Subcutaneous adipose tissue (tissue), 4 donors: Measurements from ENCODE around the gene KCNK16. TPM values are rescaled to one million over a fixed set of nuclear protein-coding genes. Genes with fewer than 3 reads are reported as not detected.

ENCODE experiments used
- total RNA-seq, 4 donors: library from RNA; depleted of rRNA; stranded (reverse); fragments of >200 nt; gene quantifications; one replicate each; pipeline ENCODE4 v1.1.0, GENCODE V29; 2016
- TF ChIP-seq, protein P1 (sequence below): fragments of 450-650 bp; IDR thresholded peaks from one replicate; pipeline ENCODE4 v1.5.1; 2016; ENCODE audit warnings: low read depth, mild to moderate bottlenecking, control low read depth, antibody characterized with exemption, moderate library complexity

The KCNK16 gene
- total RNA-seq, 4 donors from 2014 or later: not detected

DNA sequence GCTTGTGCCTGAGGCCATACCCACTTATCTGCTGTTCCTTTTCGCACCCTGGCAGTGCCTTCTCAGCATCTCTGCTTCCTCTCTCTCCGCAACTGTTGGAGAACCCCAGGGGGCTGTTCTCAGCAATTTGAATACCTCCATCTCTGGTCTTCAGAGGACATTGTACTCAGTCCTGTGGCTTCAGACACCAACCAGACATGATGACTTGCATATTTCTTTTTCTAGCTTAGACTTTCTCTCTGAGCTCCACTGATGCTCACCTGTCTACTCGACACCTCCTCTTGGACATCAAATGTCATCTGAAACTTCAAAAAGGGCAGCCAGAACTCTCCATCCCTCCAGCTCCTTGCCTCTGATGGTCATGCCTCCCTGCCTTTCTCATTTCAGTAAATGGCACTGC lies 18.9 kb upstream of the KCNK16 start:
- TF ChIP-seq, protein P1, sequence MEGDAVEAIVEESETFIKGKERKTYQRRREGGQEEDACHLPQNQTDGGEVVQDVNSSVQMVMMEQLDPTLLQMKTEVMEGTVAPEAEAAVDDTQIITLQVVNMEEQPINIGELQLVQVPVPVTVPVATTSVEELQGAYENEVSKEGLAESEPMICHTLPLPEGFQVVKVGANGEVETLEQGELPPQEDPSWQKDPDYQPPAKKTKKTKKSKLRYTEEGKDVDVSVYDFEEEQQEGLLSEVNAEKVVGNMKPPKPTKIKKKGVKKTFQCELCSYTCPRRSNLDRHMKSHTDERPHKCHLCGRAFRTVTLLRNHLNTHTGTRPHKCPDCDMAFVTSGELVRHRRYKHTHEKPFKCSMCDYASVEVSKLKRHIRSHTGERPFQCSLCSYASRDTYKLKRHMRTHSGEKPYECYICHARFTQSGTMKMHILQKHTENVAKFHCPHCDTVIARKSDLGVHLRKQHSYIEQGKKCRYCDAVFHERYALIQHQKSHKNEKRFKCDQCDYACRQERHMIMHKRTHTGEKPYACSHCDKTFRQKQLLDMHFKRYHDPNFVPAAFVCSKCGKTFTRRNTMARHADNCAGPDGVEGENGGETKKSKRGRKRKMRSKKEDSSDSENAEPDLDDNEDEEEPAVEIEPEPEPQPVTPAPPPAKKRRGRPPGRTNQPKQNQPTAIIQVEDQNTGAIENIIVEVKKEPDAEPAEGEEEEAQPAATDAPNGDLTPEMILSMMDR: no peak

DNA sequence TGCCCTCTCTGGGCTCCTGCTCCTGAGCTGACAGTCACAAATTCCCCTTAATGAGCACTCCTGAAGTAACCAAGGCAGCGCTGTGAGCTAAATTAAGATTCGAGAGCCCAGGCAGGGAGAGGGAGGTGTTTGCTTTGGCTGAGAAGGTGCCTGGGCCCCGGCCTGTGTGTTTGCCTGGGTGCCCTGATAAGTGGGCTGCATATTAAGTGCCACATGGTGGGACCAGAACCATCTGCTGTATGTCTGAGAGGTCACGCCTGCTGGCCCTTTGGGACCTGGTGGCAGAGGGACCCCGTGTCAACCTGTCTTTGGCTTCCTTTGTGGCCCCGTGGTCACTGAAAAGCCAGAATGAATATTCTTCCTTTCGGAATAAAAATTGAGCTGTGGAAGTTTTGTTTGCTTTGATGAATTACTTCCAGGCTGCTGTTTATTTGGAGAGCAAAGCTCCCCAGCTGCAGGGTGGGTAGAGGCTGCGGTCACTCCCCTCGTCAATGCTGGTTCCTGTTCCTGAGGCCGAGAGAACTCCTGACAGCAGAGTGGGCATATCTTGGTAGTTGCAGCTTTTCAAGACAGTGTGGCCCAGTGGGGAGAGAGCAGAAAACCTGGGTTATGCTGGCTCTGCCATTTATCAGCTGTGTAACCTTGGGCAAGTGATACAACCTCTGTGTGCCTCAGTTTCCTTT lies 17.5 kb upstream of the KCNK16 start:
- TF ChIP-seq, protein P1: no peak

DNA sequence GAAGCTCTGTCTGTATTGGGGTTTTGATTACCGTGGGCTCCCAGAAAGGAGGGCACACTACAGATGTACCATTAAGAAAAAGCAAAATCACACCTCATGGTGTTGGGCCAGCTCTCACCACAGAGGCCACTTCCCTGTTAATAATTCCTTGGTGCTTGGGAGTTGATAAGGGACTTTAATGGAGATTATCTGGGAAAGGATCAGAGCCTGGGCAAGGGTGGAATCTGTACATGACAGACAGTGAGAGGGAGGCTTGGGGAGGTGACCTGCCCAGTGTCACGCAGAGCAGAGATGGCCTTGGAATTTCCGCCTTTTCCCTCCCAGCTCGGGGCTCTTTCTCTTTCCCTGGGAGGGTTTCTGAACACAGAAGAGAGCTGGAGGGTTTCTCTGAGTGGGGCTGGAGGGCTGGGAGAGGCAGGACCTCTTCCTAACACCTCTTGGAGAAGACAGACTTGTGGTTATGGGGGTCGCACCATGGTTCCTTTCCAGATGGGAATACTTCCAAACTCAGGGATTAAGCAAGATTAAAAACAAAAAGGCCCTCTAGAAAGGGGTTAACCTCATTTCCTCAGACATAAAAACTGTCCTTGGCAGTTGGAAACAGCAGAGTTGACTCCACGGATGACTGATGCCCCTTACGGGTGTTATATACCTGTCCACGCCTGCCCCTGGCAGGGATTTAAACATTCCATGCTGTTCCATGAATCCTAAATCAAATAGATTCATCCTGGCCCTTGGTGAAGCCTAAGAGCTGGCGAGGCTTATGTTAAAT lies 16.8 kb upstream of the KCNK16 start:
- TF ChIP-seq, protein P1: no peak

DNA sequence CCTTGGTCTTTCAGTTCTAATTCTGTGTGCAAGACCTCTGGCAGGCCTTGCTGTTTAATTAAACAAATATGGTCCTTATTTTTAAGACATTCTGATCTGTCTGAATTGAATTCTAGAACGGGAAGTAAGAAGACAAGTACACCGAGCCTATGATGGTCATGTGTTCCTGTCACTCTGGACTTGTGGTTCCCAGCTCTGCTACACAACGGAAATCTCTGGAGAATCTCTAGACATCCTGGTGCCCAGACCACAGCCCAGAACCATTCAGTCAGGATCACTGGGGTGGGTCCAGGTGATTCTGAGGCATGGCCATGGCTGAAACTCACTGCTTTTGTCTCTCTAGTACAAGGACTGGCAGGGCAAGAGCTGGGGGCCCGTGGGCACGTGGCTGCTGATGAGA lies 15.9 kb upstream of the KCNK16 start:
- TF ChIP-seq, protein P1: no peak

DNA sequence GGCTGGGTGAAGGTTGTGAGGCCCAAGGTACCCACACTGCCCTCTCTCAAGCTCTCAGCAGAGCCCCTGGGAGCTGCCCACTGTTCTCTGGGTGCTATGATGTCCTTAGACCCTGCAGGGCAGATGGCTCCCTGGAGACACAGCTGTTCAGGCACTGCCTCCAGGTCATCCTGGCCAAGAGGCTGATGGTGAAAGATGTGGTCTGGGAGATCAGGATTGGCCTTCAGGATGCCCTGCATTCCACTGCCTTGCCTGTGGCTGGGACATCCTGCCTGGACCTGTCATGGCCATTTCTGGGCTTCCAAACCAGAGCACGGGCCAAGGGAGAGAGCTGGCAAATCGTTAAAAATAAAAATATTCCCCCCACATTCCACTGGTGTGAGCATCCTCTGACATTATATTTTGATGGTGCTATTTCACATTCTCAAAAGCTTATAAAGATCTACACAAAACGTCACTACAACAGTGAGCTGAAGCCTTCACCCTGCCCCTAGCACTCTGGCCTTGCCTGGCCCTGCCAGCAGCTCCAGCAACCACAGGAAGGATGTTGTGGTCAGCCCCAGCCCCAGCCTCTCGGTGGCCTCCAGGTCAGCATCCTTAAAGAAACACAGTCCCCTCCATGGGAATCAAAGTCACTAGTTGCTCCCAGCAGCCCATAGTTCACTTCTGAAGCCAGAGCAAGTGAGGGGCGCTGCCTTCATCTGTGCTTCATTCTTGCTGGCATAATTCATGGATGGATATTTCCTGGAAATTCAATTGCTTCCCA lies 13.5 kb upstream of the KCNK16 start:
- TF ChIP-seq, protein P1: no peak

DNA sequence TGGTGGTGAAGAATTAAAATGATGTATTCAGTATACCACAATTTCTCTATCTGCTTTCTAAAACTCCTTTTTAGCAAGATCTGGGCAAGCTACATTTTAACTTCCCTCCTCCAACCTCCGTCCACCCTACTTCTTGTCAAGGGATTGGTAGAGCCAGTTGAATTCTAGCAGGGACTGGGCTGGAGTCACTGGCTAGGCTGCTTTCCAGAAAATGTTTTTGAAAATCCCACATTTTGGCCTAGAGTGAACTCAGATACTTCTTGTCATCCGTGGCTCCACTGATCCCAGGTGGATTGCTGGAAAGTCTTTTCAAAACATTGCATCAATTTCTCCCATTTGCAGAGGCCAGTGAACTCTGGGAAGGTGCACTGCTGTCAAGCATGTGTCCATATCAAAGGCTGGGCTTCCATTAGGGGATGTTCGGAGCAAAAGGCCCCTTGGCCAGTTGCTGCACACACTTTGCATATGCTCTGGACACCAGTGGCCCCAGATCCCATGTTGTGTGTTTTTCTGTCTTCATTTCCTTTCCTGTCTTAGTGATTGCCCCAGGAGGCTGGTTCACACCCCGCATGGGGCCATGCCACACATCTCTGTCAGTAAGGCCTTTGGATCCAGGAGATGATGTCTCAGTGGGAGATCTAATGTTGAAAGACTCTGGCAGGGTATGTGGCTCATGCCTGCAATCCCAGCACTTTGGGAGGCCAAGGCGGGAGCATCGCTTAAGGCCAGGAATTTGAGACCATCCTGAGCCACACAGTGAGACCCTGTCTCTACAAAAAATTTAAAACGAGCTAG lies 11.3 kb upstream of the KCNK16 start:
- TF ChIP-seq, protein P1: no peak
